Thyroid gland (tissue), 4 donors: ENCODE measurements around the gene NUBPL.

Experiments used
- CTCF ChIP-seq, 6 experiments: fragments of 200-600 bp in 3 of 6; fragments of 450-650 bp in 3 of 6; sonication (generic) in 3 of 6; IDR thresholded peaks; one replicate each; pipeline ENCODE4 v1.5.1; 2016 to 2019; ENCODE audit warnings: antibody characterized with exemption in 6 of 6, mild to moderate bottlenecking in 2 of 6, inconsistent platforms in 1 of 6, moderate library complexity in 1 of 6
- POLR2A ChIP-seq, 2 donors: fragments of 450-650 bp; IDR thresholded peaks; one replicate each; pipeline ENCODE4 v1.6.1; 2017; ENCODE audit warnings: antibody characterized with exemption in 2 of 2, mild to moderate bottlenecking in 2 of 2, moderate library complexity in 1 of 2

- TF ChIP-seq POLR2A (IDR thresholded peaks at IDR 0.05): no peak
- TF ChIP-seq CTCF (IDR thresholded peaks at IDR 0.05): no peak
Measured at GRCh38 chr14:31895206-31895605, 334.0 kb downstream of the NUBPL start.
